Measurements from ENCODE around the gene TCEAL3.

DNA sequence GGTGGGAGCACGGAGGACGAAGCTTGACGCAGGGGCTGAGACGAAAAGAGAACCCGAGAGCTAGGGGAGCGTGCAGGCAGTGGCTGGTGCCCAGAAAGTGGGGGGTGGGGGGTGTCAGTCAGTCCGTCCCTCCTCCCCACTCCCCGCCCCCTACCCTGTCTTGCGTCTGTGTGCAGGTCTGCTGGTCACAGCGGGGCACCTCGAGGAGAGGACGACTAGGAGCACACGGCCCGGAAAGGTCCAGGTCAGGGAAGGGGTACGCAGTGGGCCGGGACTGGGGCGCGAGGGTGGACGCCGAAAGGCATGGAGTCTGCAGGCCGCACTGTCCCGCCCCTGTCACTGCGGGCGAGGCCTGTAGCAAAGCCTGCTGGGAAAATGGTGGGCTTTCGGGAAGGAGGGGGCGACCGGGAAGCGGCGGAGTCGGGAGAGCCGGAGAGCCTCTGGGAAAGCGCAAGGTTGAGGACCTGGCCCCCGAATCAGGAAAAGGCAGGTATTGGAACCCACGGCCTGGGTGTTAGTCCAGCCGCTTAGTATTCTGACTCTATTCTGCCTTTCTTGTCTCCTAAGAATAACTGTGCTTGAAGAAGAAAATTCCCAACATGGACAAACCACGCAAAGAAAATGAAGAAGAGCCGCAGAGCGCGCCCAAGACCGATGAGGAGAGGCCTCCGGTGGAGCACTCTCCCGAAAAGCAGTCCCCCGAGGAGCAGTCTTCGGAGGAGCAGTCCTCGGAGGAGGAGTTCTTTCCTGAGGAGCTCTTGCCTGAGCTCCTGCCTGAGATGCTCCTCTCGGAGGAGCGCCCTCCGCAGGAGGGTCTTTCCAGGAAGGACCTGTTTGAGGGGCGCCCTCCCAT, 21.8 kb downstream of the TCEAL3 start:
- TF ChIP-seq, protein P1, sequence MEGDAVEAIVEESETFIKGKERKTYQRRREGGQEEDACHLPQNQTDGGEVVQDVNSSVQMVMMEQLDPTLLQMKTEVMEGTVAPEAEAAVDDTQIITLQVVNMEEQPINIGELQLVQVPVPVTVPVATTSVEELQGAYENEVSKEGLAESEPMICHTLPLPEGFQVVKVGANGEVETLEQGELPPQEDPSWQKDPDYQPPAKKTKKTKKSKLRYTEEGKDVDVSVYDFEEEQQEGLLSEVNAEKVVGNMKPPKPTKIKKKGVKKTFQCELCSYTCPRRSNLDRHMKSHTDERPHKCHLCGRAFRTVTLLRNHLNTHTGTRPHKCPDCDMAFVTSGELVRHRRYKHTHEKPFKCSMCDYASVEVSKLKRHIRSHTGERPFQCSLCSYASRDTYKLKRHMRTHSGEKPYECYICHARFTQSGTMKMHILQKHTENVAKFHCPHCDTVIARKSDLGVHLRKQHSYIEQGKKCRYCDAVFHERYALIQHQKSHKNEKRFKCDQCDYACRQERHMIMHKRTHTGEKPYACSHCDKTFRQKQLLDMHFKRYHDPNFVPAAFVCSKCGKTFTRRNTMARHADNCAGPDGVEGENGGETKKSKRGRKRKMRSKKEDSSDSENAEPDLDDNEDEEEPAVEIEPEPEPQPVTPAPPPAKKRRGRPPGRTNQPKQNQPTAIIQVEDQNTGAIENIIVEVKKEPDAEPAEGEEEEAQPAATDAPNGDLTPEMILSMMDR (IDR thresholded peaks at IDR 0.05; ENCODE audit: insufficient read depth, low read length) = no peak
- TF ChIP-seq, protein P2, sequence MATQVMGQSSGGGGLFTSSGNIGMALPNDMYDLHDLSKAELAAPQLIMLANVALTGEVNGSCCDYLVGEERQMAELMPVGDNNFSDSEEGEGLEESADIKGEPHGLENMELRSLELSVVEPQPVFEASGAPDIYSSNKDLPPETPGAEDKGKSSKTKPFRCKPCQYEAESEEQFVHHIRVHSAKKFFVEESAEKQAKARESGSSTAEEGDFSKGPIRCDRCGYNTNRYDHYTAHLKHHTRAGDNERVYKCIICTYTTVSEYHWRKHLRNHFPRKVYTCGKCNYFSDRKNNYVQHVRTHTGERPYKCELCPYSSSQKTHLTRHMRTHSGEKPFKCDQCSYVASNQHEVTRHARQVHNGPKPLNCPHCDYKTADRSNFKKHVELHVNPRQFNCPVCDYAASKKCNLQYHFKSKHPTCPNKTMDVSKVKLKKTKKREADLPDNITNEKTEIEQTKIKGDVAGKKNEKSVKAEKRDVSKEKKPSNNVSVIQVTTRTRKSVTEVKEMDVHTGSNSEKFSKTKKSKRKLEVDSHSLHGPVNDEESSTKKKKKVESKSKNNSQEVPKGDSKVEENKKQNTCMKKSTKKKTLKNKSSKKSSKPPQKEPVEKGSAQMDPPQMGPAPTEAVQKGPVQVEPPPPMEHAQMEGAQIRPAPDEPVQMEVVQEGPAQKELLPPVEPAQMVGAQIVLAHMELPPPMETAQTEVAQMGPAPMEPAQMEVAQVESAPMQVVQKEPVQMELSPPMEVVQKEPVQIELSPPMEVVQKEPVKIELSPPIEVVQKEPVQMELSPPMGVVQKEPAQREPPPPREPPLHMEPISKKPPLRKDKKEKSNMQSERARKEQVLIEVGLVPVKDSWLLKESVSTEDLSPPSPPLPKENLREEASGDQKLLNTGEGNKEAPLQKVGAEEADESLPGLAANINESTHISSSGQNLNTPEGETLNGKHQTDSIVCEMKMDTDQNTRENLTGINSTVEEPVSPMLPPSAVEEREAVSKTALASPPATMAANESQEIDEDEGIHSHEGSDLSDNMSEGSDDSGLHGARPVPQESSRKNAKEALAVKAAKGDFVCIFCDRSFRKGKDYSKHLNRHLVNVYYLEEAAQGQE (IDR thresholded peaks at IDR 0.05; ENCODE audit: insufficient replicate concordance, low read depth) = no peak
